ENCODE results near the gene PANK4. TPM values are rescaled to one million over a fixed set of nuclear protein-coding genes. Genes with fewer than 3 reads are reported as not detected.

The PANK4 gene
- total and polyA plus RNA-seq, 10 of the 15 experiments (the other 5 are each of a cell fraction or from before 2014, with no cell fraction given): 0.35 to 38.0 (median 18.6) TPM

DNA sequence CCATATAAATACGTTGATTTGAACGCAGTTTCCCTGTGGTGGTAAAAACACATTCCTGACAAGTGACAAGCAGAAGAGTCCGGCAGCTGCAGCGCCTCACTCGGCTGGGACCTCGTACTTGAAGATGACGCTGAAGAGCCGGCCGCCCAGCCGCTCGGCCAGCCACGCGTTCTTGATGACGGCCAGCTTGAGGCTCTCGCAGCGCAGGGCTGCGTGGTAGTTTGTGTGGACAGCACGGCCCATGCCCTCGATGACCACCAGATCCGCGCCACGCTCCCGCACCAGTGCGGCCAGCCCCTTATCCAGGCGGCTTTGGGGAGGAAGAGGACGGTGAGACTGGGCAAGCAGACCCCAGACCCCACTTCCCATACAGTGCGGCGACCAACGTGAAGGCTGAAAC, 17.6 kb downstream of the PANK4 start:
- intact Hi-C loops (cut with micrococcal nuclease; ENCODE audit: unreplicated experiment): no loop called here
- no peak for ATAC-seq
- TF ChIP-seq BCL11A (IDR thresholded peaks at IDR 0.05; ENCODE audit: low read depth, low read length) (no peak), MTA2 (IDR thresholded peaks at IDR 0.05; ENCODE audit: low read depth) (no peak), ATF7 (IDR thresholded peaks at IDR 0.05; ENCODE audit: low read depth) (no peak), NR2C1 (IDR thresholded peaks at IDR 0.05) (no peak), GABPA (IDR thresholded peaks at IDR 0.05; ENCODE audit: low read depth) (no peak), SUPT20H (IDR thresholded peaks at IDR 0.05; ENCODE audit: borderline replicate concordance, control insufficient read depth, low read depth, low read length) (no peak), EED (IDR thresholded peaks at IDR 0.05; ENCODE audit: low read depth) (no peak), FOXM1 (IDR thresholded peaks at IDR 0.05; ENCODE audit: low read depth, low read length) (no peak)
- TF ChIP-seq, protein P1, sequence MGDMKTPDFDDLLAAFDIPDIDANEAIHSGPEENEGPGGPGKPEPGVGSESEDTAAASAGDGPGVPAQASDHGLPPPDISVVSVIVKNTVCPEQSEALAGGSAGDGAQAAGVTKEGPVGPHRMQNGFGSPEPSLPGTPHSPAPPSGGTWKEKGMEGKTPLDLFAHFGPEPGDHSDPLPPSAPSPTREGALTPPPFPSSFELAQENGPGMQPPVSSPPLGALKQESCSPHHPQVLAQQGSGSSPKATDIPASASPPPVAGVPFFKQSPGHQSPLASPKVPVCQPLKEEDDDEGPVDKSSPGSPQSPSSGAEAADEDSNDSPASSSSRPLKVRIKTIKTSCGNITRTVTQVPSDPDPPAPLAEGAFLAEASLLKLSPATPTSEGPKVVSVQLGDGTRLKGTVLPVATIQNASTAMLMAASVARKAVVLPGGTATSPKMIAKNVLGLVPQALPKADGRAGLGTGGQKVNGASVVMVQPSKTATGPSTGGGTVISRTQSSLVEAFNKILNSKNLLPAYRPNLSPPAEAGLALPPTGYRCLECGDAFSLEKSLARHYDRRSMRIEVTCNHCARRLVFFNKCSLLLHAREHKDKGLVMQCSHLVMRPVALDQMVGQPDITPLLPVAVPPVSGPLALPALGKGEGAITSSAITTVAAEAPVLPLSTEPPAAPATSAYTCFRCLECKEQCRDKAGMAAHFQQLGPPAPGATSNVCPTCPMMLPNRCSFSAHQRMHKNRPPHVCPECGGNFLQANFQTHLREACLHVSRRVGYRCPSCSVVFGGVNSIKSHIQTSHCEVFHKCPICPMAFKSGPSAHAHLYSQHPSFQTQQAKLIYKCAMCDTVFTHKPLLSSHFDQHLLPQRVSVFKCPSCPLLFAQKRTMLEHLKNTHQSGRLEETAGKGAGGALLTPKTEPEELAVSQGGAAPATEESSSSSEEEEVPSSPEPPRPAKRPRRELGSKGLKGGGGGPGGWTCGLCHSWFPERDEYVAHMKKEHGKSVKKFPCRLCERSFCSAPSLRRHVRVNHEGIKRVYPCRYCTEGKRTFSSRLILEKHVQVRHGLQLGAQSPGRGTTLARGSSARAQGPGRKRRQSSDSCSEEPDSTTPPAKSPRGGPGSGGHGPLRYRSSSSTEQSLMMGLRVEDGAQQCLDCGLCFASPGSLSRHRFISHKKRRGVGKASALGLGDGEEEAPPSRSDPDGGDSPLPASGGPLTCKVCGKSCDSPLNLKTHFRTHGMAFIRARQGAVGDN (IDR thresholded peaks at IDR 0.05): no peak
- TF ChIP-seq, protein P2, sequence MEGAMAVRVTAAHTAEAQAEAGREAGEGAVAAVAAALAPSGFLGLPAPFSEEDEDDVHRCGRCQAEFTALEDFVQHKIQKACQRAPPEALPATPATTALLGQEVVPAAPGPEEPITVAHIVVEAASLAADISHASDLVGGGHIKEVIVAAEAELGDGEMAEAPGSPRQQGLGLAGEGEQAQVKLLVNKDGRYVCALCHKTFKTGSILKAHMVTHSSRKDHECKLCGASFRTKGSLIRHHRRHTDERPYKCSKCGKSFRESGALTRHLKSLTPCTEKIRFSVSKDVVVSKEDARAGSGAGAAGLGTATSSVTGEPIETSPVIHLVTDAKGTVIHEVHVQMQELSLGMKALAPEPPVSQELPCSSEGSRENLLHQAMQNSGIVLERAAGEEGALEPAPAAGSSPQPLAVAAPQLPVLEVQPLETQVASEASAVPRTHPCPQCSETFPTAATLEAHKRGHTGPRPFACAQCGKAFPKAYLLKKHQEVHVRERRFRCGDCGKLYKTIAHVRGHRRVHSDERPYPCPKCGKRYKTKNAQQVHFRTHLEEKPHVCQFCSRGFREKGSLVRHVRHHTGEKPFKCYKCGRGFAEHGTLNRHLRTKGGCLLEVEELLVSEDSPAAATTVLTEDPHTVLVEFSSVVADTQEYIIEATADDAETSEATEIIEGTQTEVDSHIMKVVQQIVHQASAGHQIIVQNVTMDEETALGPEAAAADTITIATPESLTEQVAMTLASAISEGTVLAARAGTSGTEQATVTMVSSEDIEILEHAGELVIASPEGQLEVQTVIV (IDR thresholded peaks at IDR 0.05; ENCODE audit: borderline replicate concordance, partially characterized antibody): no peak
- Histone ChIP-seq H3K79me2 (ENCODE audit: control insufficient read depth, insufficient read depth, low read length) (no peaks in the 10 kb centered on the region), H3K27me3 (replicated peaks in 1 of 2; ENCODE audit: control insufficient read depth in 2 of 2, insufficient read depth in 2 of 2, low read length in 1 of 2) (no peaks in the 10 kb centered on the region), H3K9ac (ENCODE audit: control insufficient read depth, insufficient read depth, low read length) (no peak overlapping the region), H3K4me2 (ENCODE audit: control insufficient read depth, insufficient read depth) (no peak overlapping the region), H3K9me3 (replicated peaks; ENCODE audit: control insufficient read depth, insufficient read depth, low read length) (no peaks in the 10 kb centered on the region), H3K4me1 (ENCODE audit: control insufficient read depth, insufficient read depth, low read length) (no peaks in the 10 kb centered on the region), H2AFZ (ENCODE audit: control insufficient read depth, low read depth, low read length) (no peak overlapping the region), H3K27ac (ENCODE audit: control insufficient read depth, insufficient read depth) (no peak overlapping the region), H3K4me3 (no peak overlapping the region), H4K20me1 (ENCODE audit: control insufficient read depth, insufficient read depth) (no peaks in the 10 kb centered on the region; the same call in 1 of the 2 replicates), H3K36me3 (ENCODE audit: control insufficient read depth in 2 of 2, insufficient read depth in 2 of 2, low read length in 1 of 2) (peaks cover 2 to 31% of the 10 kb centered on the region in 2 experiments)
- ChIA-PET CTCF (no interaction called here), POLR2A (no interaction called here), SMC1A (ENCODE audit: uncharacterized antibody, unreplicated experiment) (no interaction called here), RAD21 (ENCODE audit: unreplicated experiment) (no interaction called here)
- in situ Hi-C loops (cut with MboI): no loop called here
- no TSS peak for BruUV-seq (replicated peaks)
- no peak for FAIRE-seq
- 98% methylated on average over 29 of the region's 29 CpGs for WGBS (ENCODE audit: insufficient coverage, insufficient replicate concordance, low lambda C conversion rate, missing lambda C conversion rate)
- no peak for DNase-seq (ENCODE audit: low read depth, low spot score)

All from GM12878 (cell line).